GM21576 (cell line): ENCODE data around the gene FLT3.
"Not testable (repeated sequence)": the region's sequence is repeated elsewhere in the genome, so short reads cannot be mapped to it uniquely, and the experiment has no call there.

Source experiments
- ATAC-seq: cut with Tn5 transposase; IDR thresholded peaks from one replicate; pipeline ENCODE4 v1.9.1; 2021; ENCODE audit warnings: mild to moderate bottlenecking, moderate library complexity; ENCODE audit not compliant: unreplicated experiment

Gene FLT3

GRCh38 chr13:27975564-27976361, 124.6 kb downstream of the FLT3 start:
- no peak for ATAC-seq

- no peak for ATAC-seq
Observed at GRCh38 chr13:27973961-27974662, 126.3 kb downstream of the FLT3 start.

GRCh38 chr13:27973291-27973690, 127.1 kb downstream of the FLT3 start:
- no peak for ATAC-seq

- ATAC-seq: no peak
Observed at GRCh38 chr13:27972478-27972820, 127.9 kb downstream of the FLT3 start.

- ATAC-seq: no peak
Observed at GRCh38 chr13:27971776-27972477, 128.4 kb downstream of the FLT3 start.

- no peak for ATAC-seq
Observed at GRCh38 chr13:27971236-27971645, 129.1 kb downstream of the FLT3 start.

- no peak for ATAC-seq
Observed at GRCh38 chr13:27970382-27971235, 129.8 kb downstream of the FLT3 start.

GRCh38 chr13:27969866-27970229, 130.5 kb downstream of the FLT3 start:
- ATAC-seq: no peak

GRCh38 chr13:27969082-27969865, 131.1 kb downstream of the FLT3 start, which contains the start of gene CDX2:
Gene CDX2, minus strand, starts transcription at chr13:27969315. Its CDS starts 309 bp downstream, at chr13:27969006.
- no peak for ATAC-seq

- ATAC-seq: no peak
Observed at GRCh38 chr13:27968316-27969081, 131.9 kb downstream of the FLT3 start.

- ATAC-seq: no peak
Observed at GRCh38 chr13:27967736-27968315, 132.6 kb downstream of the FLT3 start.

GRCh38 chr13:27967203-27967735, 133.1 kb downstream of the FLT3 start:
- no peak for ATAC-seq

- no peak for ATAC-seq
Observed at GRCh38 chr13:27966641-27967202, 133.7 kb downstream of the FLT3 start.

GRCh38 chr13:27965740-27966640, 134.4 kb downstream of the FLT3 start:
- no peak for ATAC-seq

GRCh38 chr13:27965343-27965739, 135.0 kb downstream of the FLT3 start:
- no peak for ATAC-seq

- no peak for ATAC-seq
Observed at GRCh38 chr13:27964741-27965323, 135.5 kb downstream of the FLT3 start.

- not testable (repeated sequence) for ATAC-seq
Observed at GRCh38 chr13:27964206-27964605, 136.2 kb downstream of the FLT3 start.
